ENCODE data around the gene ZNF846.
"Not testable (repeated sequence)": the region's sequence is repeated elsewhere in the genome, so short reads cannot be mapped to it uniquely, and the experiment has no call there.

Gene ZNF846

GRCh38 chr19:9768175-9769112 lies at the start of gene ZNF846:
Gene ZNF846 (minus strand): TSS chr19:9768738. CDS start chr19:9764950, 3,788 bp downstream.
- peak; percentile 94 to 95 for DNase-seq

DNA sequence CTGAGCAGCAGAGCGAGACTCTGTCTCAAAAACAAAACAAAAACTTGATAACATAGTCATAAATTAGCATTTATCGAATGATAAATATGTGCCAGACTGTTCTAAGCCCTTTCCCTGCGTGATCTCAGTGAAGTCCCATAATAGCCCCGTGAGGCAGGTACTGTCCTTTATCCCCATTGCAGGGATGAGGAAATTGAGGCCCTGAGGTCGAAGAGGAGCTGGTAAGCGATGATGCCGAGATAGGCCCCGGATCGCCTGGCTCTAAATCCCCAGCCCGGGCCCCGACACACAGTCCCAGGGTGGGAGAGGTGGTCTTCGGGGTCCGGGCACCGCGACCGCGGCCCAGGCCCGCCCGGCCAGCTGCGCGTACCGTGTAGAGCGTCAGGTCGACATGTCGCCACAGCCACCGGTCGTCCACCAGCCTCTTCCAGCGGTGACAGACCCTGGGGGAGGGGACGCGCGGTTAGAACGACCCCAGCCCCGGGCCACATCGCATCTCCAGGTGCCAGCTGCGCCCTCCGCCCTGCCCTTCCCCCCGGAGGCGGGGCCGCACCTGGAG lies 49.7 kb upstream of the ZNF846 start:
- peak in 1 of 2 experiments; percentile 17 for DNase-seq

DNA sequence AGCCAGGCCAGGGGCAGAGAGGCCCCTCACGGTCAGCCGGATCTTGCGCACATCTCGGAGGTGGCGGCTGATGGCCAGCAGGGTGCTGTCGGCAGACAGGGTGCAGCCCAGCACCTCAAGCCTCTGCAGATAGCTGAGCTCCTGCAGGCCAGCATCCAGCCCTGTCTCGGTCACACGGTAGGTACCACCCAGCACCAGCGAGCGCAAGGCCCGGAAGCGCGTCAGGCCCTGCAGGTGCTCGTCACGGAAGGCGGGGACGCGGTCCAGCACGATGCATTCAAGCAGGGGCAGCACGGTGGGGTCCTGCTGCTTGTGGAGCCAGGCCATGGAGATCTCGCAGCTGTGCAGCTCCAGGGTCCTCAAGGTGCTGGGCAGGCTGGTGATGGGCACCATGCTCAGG lies 42.6 kb upstream of the ZNF846 start:
- DNase-seq = no peak

DNA sequence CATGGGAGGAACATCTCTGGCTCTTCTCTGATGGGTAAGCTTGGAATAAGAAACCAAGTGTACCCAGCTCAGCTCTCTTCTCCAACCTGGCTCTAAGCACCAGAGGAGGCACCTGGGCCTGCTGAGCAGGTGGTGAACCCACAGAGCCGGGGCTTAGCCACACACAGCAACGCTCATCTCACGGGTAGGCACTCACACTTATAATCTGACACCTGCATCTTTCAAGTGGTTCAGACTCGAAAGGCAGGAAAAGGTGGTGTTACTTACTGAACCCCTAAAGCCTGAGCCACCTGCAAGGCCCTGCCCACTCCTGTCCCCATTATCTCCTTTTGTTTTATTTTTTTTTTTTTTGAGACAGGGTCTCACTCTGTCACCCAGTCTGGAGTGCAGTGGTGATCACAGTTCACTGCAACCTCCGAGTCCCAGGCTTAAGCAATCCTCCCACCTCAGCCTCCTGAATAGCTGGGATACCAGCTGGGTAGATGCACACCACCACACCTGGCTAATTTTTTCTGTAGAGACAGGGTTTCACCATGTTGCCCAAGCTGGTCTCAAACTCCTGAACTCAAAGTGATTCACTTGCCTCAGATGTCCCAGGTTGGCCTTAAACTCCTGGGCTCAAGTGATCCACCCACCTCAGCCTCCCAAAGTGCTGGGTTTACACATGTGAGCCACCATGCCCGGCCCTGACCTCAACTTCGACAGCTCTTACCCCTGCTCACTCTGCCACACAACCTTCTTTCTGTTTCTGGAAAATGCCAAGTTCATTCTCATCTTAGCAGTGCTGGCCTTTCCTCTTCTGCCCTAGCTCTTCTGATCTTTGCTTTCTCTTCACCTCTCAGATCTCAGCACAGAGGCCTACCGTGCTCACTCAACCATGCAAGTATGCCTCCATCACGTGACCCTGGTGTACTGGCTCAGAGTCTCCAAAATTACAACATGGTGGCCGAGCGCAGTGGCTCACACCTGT lies 40.6 kb upstream of the ZNF846 start:
- DNase-seq = no peak

DNA sequence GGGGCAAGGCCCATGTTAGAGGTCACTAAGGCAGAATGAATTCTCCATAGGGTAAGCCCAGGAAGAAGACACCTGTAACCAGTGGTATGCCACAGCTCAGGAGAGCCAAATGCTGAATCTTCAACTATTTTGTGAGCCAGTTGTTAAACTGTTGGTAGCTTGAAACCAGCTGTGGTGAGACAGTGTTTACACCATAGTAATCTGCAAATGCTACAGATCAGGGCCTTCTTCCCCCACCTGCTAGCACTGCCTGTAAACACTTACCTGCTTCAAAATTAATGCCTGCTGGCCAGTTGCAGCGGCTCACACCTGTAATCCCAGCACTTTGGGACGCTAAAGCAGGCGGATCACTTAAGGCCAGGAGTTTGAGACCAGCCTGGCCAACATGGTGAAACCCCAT lies 38.3 kb upstream of the ZNF846 start:
- no peak for DNase-seq

- no peak for DNase-seq
These were observed 33.4 kb upstream of the ZNF846 start for GRCh38 chr19:9801976-9802375.

DNA sequence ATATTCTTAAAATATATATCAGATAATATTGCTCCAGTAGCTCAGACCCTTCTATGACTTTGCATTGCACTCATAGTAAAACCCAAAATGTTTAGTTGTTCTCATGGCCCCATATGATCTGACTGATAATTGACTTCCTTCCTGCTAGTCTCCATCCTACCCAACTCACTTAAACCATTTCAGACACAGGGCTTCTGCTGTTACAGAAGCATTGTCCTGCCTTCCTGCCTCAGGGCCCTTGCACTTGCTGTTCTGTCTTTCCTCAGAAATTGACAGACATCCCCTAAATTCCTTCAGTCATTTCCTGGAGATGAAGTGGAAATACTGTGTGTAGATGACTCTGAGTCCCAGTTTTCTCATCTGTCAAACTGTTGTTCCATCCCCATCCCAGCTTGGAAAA lies 30.6 kb upstream of the ZNF846 start:
- no peak for DNase-seq

- no peak for DNase-seq
These were observed 29.3 kb upstream of the ZNF846 start for GRCh38 chr19:9797871-9798270.

GRCh38 chr19:9796113-9796773 lies 27.7 kb upstream of the ZNF846 start:
- peak; percentile 84 to 89 for DNase-seq

GRCh38 chr19:9793071-9793591 lies 24.6 kb upstream of the ZNF846 start:
- DNase-seq = peak; percentile 60 to 66

DNA sequence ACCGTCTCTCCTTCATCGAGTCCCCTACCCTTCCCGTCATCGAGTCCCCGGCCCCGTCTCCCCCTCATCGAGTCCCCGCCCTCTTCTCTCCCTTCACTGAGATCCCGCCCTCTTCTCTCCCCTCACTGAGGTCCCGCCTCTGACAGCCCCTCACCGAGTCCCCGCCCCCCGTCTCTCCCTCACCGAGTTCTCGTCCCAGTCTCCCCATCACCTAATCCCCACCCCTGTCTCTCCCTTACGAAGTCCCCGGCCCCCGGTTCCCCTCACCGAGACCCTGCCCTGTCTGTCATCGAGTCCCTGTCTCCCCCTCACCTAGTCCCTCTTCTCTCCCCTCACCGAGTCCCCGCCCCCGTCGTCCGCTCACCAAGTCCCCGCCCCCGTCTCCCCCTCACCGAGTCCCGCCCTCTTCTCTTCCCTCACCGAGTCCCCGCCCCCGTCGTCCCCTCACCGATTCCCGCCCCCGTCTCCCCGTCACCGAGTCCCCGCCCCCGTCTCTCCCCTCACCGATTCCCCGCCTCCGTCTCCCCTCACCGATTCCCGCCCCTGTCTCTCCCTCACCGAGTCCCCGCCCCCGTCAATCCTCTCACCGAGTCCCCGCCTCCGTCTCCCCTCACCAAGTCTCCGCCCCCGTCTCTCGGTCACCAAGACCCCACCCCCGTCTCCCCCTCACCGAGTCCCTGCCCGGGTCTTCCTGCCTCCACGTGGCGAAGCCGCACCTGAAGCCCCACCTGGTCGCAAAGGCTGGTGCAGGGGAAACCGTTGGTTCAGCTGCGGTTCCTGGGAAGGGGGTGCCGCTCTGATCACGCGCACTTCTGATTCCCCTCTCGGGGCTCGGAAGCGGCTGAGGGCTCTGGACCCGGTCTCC lies 23.9 kb upstream of the ZNF846 start:
- DNase-seq = peak; percentile 87 to 92

DNA sequence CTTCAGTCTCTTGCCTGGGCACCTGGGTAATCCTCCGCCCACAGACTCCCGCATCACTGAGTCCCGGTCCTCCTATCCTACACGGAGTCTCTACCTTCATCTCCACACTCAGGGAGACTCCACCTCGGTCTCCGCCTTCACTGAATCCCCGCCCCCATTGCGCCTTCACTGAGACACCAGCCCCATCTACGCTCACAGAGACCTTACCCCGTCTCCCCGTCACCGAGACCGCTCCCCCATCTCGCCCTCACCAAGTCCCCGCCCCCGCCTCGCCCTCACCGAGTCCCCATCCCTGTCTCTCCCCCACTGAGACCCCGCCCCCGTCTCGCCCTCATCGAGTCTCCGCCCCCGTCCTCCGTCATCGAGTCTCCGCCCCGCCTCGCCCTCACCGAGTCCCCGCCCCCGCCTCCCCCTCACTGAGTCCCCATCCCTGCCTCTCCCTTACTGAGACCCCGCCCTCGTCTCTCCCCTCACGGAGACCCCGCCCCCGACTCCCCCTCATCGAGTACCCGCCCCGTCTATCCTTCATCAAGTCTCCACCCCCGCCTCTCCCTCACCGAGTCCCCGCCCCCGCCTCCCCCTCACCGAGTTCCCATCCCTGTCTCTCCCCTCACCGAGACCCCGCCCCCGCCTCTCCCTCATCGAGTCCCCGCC lies 23.1 kb upstream of the ZNF846 start:
- peak; percentile 88 to 89 for DNase-seq

DNA sequence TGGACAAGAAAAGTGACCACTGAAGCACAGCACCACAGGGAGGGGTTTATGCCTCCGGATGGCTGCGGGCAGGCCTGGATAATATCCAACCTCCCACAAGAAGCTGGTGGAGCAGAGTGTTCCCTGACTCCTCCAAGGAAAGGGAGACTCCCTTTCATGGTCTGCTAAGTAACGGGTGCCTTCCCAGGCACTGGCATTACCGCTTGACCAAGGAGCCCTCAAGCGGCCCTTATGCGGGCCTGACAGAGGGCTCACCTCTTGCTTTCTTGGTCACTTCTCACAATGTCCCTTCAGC lies 22.5 kb upstream of the ZNF846 start:
- DNase-seq = not testable (repeated sequence)

GRCh38 chr19:9789579-9789978 lies 21.0 kb upstream of the ZNF846 start:
- DNase-seq = not testable (repeated sequence)

- DNase-seq = no peak
These were observed 20.5 kb upstream of the ZNF846 start for GRCh38 chr19:9789066-9789465.

GRCh38 chr19:9788604-9789003 lies 20.1 kb upstream of the ZNF846 start:
- not testable (repeated sequence) for DNase-seq

DNA sequence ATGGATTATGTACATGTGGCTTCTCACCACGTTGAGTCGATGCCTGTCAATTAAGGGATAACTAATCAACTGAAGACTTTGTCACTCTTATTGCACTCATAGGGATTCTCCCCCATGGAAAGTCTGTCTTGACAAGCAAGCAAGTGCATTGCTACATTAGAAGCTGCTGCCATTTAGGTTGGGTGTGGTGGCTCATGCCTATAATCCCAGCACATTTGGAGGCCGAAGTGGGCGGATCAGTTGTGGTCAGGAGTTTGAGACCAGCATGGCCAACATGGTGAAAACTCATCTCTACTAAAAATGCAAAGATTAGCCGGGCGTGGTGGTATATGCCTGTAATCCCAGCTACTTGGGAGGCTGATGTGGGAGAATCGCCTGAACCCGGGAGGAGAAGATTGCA lies 18.3 kb upstream of the ZNF846 start:
- DNase-seq = no peak

- DNase-seq = no peak
These were observed 17.8 kb upstream of the ZNF846 start for GRCh38 chr19:9786342-9786741.

DNA sequence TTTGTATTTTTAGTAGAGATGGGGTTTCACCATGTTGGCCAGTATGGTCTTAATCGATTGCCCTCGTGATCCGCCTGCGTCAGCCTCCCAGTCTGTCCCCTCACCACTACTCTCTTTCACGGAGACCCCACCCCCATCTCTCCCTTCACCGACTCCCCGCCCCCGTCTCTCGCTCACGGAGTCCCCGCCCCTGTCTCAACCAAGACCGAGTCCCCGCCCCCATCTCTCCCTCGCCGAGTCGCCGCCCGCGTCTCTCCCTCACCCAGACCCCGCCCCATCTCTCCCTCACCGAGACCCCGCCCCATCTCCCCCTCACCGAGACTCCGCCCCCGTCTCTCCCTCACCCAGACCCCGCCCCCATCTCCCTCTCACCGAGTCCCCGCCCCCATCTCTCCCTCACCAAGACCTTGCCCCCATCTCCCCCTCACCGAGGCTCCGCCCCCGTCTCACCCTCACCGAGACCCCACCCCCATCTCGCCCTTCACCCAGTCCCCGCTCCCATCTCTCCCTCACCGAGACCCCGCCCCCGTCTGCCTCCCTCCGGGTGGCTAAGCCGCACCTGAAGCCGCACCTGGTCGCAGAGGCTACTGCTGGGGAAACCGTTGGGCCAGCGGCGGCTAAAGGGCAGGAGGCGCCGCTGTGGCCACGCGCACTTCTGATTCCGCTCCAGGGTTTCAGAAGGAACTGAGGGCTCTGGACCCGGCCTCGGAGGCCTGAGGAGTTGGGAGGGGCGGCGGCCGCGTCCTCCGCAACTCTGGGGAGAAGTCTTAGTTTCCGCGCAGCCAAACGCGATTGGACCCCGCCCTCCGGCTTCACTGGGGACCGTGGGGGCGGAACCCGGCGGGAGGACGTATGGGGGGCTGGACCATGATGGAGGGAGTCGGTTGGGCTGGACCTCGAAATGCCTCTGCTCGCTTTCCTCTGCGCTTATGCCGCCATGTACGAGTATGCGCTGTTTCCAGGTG lies 17.1 kb upstream of the ZNF846 start:
- DNase-seq = peak; percentile 99

- DNase-seq = not testable (repeated sequence)
These were observed 15.6 kb upstream of the ZNF846 start for GRCh38 chr19:9784163-9784496.
